Stimulated activated CD4-positive, alpha-beta T cell treated with anti-CD3 and anti-CD28 coated beads, TNF-alpha, amount 100 ng/mL, for 1 hour (primary cell): ENCODE measurements around the gene PSMC5.
"Not testable (repeated sequence)": the region's sequence is repeated elsewhere in the genome, so short reads cannot be mapped to it uniquely, and the experiment has no call there.

ENCODE experiments used
- DNase-seq, 3 donors: peaks; one replicate each; pipeline ENCODE4 v3.0.0-alpha.2; 2020; ENCODE audit warnings: low read depth in 3 of 3, low spot score in 1 of 3

PSMC5 gene

DNA sequence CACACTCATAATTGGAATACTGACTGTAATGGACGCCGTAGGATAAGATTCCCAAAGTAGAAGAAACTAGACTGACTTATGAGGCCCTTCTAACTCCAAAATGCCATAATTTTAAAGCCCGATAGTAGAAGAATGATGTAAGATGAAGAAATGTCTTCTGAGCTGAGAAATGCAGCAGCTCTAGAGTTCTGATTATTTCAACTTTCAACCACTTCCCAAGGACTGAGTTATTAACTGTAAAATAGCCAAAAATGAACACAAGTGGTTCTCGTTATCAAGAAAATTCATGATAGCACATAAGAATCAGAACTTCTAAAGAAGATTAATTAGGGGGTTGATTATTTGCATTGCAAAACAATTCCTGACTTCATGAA lies 43.0 kb downstream of the PSMC5 start:
- DNase-seq = not testable (repeated sequence)

GRCh38 chr17:63871646-63872365 lies 44.6 kb downstream of the PSMC5 start:
- not testable (repeated sequence) for DNase-seq

GRCh38 chr17:63873577-63873976 lies 46.3 kb downstream of the PSMC5 start, which contains the start of gene CSH2:
Gene CSH2 (minus strand): TSS chr17:63873677. CDS start chr17:63873614, 63 bp downstream.
- not testable (repeated sequence) for DNase-seq

DNA sequence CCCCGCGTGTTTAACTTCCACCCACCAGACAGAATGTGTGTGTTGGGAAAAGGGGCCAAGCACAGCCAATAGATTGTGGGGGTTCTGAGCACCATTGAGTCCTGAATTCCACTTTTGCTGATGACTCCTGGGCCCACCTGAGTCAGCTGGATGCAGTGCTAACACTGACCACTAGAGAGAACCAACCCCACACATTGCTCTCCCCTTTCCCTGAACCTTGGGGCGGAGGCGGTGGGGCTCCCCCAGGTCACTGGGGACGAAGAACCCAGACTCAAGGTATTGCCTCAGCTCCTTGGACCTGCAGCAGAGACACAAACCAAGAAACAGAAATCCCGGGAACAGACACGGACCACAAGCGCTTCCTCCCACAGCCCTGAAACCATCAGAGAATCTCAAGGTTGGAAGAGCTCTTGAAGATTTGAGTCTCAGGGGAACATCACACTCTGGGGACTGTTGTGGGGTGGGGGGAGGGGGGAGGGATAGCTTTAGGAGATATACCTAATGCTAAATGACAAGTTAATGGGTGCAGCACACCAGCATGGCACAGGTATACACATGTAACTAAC lies 46.9 kb downstream of the PSMC5 start:
- DNase-seq = not testable (repeated sequence)

DNA sequence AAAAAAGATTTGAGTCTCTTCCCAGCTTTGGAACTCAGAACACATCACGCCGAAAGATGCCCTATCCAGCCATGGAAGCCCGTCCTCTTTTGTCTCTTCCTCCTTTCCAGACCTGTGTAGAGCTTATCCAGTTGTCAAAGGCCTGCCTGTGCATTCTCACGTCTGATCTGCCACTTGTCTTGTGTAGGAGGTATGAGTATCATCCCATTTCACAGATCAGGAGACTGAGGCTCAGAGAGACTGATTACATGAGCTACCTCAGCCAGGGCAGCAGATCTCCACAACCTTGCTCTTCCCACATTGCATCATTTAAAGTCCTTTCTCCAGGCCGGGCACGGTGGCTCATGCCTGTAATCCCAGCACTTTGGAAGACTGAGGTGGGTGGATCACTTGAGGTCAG lies 47.5 kb downstream of the PSMC5 start:
- not testable (repeated sequence) for DNase-seq

DNA sequence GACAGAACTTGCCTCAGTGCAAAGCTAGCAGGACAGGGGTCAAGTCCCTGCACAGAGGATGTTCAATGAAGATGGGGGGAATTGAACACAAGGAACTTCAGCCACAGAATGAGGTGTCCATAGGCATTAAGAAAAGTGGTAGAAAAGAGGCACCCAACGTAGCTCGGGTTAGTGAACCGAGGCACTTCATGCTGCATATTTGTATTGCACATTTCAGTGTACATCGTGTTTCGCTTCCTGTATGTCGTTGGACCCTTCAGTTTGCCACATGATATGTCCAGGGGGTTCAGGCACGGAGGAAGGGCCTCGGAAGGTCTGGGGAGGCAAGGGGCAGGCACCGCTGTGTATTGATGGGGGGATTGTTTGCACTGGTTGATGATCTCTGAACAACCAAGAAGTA lies 51.2 kb downstream of the PSMC5 start:
- not testable (repeated sequence) for DNase-seq

GRCh38 chr17:63880706-63881105 lies 53.5 kb downstream of the PSMC5 start:
- no peak for DNase-seq

DNA sequence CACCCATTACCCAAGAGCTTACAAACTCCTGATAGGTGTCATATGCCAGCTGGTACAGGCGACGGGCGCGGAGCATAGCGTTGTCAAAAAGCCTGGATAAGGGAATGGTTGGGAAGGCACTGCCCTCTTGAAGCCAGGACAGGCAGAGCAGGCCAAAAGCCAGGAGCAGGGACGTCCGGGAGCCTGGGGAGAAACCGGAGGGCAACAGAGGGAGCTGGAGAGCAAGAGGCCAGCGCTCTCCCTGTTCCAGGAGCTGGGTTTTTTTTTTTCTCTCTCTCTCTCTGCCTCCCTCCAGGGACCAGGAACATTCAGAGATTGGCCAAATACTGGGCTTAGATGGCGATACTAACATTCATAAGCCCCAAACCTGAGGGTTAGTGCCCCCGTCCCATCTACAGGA lies 54.1 kb downstream of the PSMC5 start:
- not testable (repeated sequence) for DNase-seq
